Hepatocyte (in vitro differentiated cells): Measurements from ENCODE around the gene LCORL. TPM values are rescaled to one million over a fixed set of nuclear protein-coding genes. Genes with fewer than 3 reads are reported as not detected.

Experiments used
- DNase-seq: peaks from one replicate; pipeline ENCODE4 v3.0.0-alpha.2; 2016; ENCODE audit warnings: low spot score
- H2AFZ ChIP-seq: fragments of 200-600 bp; sonication (generic); 2 replicates; pipeline ENCODE4 v1.6.0; 2016; ENCODE audit warnings: antibody characterized with exemption, mild to moderate bottlenecking
- H3K27ac ChIP-seq: fragments of 200-600 bp; sonication (generic); 2 replicates; pipeline ENCODE4 v1.5.1; 2016; ENCODE audit warnings: mild to moderate bottlenecking
- H3K27me3 ChIP-seq: fragments of 200-600 bp; sonication (generic); 2 replicates; pipeline ENCODE4 v1.6.1; 2016
- H3K36me3 ChIP-seq: fragments of 200-600 bp; sonication (generic); replicated peaks from 2 replicates; pipeline ENCODE4 v1.5.1; 2016; ENCODE audit warnings: low read depth; ENCODE audit not compliant: insufficient read depth
- H3K4me1 ChIP-seq: fragments of 200-600 bp; sonication (generic); 2 replicates; pipeline ENCODE4 v1.5.1; 2016; ENCODE audit warnings: mild to moderate bottlenecking, moderate library complexity; ENCODE audit not compliant: insufficient read depth
- H3K4me2 ChIP-seq: fragments of 200-600 bp; sonication (generic); 2 replicates; pipeline ENCODE4 v1.6.0; 2016
- H3K4me3 ChIP-seq: fragments of 200-600 bp; sonication (generic); 2 replicates; pipeline ENCODE4 v1.5.1; 2016; ENCODE audit warnings: mild to moderate bottlenecking
- H3K79me2 ChIP-seq: fragments of 200-600 bp; sonication (generic); 2 replicates; pipeline ENCODE4 v1.6.0; 2017; ENCODE audit warnings: mild to moderate bottlenecking
- H3K9me2 ChIP-seq: fragments of 200-600 bp; sonication (generic); replicated peaks from 2 replicates; pipeline ENCODE4 v1.6.0; 2017; ENCODE audit warnings: mild to moderate bottlenecking; ENCODE audit not compliant: insufficient read depth
- H3K9me3 ChIP-seq: fragments of 200-600 bp; sonication (generic); 2 replicates; pipeline ENCODE4 v1.5.1; 2016; ENCODE audit warnings: low read depth, mild to moderate bottlenecking
- H4K20me1 ChIP-seq: fragments of 200-600 bp; sonication (generic); 2 replicates; pipeline ENCODE4 v1.6.0; 2016; ENCODE audit warnings: mild to moderate bottlenecking; ENCODE audit not compliant: insufficient read depth, poor library complexity, severe bottlenecking
- CTCF ChIP-seq: fragments of 200-600 bp; sonication (generic); IDR thresholded peaks from 2 replicates; pipeline ENCODE4 v1.5.1; 2016; ENCODE audit warnings: antibody characterized with exemption, mild to moderate bottlenecking; ENCODE audit not compliant: poor library complexity
- EZH2 ChIP-seq: fragments of 200-600 bp; sonication (generic); IDR thresholded peaks from 2 replicates; pipeline ENCODE4 v1.6.1; 2016; ENCODE audit warnings: antibody characterized with exemption, mild to moderate bottlenecking, borderline replicate concordance
- EZH2phosphoT487 ChIP-seq: fragments of 200-600 bp; sonication (generic); IDR thresholded peaks from one replicate; pipeline ENCODE4 v1.6.1; 2018; ENCODE audit warnings: antibody characterized with exemption, mild to moderate bottlenecking, low read depth, moderate library complexity; ENCODE audit not compliant: unreplicated experiment, severe bottlenecking
- WGBS: methylation state at CpG from one replicate; pipeline ENCODE4 v1.1.6; 2016; ENCODE audit warnings: low lambda C conversion rate; ENCODE audit errors: missing lambda C conversion rate; 5-methylcytosine and 5-hydroxymethylcytosine counted together
- polyA plus RNA-seq: library from polyadenylated mRNA; unstranded; fragments of >200 nt; fragmentation: Nextera tagmentation; extraction: Ambion mirVana; gene quantifications from 2 replicates; pipeline ENCODE4 v1.2.1, GENCODE V29; 2016
- total RNA-seq: library from RNA; depleted of rRNA; stranded (reverse); fragments of >200 nt; gene quantifications from 2 replicates; pipeline ENCODE4 v1.2.3, GENCODE V29; 2014

The LCORL gene
- total and polyA plus RNA-seq, 2 experiments from 2014 or later = 9.4 to 19.6 TPM

GRCh38 chr4:17884063-17884462 lies 137.5 kb downstream of the LCORL start:
- Histone ChIP-seq H3K79me2 (no peaks in the 10 kb centered on the region), H4K20me1 (no peaks in the 10 kb centered on the region)

GRCh38 chr4:17877661-17878060 lies 143.9 kb downstream of the LCORL start:
- no peak for DNase-seq
- TF ChIP-seq EZH2phosphoT487 = no peak
- TF ChIP-seq EZH2 = no peak
- no peak for TF ChIP-seq CTCF
- Histone ChIP-seq H3K36me3 (no peaks in the 10 kb centered on the region), H3K4me2 (no peak overlapping the region), H3K9me2 (no peaks in the 10 kb centered on the region), H3K4me1 (no peaks in the 10 kb centered on the region), H3K79me2 (no peaks in the 10 kb centered on the region), H3K27ac (no peak overlapping the region), H3K9me3 (no peaks in the 10 kb centered on the region), H2AFZ (no peak overlapping the region), H3K27me3 (no peaks in the 10 kb centered on the region), H4K20me1 (no peaks in the 10 kb centered on the region), H3K4me3 (no peak overlapping the region)
- 79% methylated on average over 5 of the region's 5 CpGs for WGBS

More at GRCh38 chr4:17884063-17884462, 137.5 kb downstream of the LCORL start:
- no peaks in the 10 kb centered on the region for H3K9me3 ChIP-seq
- DNase-seq = no peak
- no peaks in the 10 kb centered on the region for H3K27me3 ChIP-seq
- no peak overlapping the region for H2AFZ ChIP-seq
- no peaks in the 10 kb centered on the region for H3K36me3 ChIP-seq
- H3K9me2 ChIP-seq = no peaks in the 10 kb centered on the region
- H3K27ac ChIP-seq = no peak overlapping the region
- H3K4me3 ChIP-seq = no peak overlapping the region
- TF ChIP-seq EZH2phosphoT487 (no peak), EZH2 (no peak), CTCF (no peak)
- H3K4me2 ChIP-seq = no peak overlapping the region
- WGBS = 93% methylated on average over 2 of the region's 2 CpGs
- H3K4me1 ChIP-seq = no peaks in the 10 kb centered on the region

- Histone ChIP-seq H2AFZ (no peak overlapping the region), H3K4me3 (no peak overlapping the region), H3K36me3 (no peaks in the 10 kb centered on the region), H3K79me2 (no peaks in the 10 kb centered on the region), H3K9me3 (no peaks in the 10 kb centered on the region), H3K27me3 (no peaks in the 10 kb centered on the region), H3K4me1 (no peaks in the 10 kb centered on the region), H3K4me2 (no peak overlapping the region), H4K20me1 (no peaks in the 10 kb centered on the region), H3K27ac (no peak overlapping the region), H3K9me2 (no peaks in the 10 kb centered on the region)
- no peak for DNase-seq
- TF ChIP-seq EZH2phosphoT487 = no peak
- WGBS = 98% methylated on average over 4 of the region's 4 CpGs
Measured at GRCh38 chr4:17876943-17877342, 144.6 kb downstream of the LCORL start.

- no peak overlapping the region for H3K4me3 ChIP-seq
- H3K27ac ChIP-seq = no peak overlapping the region
- H3K4me1 ChIP-seq = no peaks in the 10 kb centered on the region
- no peaks in the 10 kb centered on the region for H3K27me3 ChIP-seq
- TF ChIP-seq EZH2 = no peak
- no peak for TF ChIP-seq CTCF
- TF ChIP-seq EZH2phosphoT487 = no peak
- no peaks in the 10 kb centered on the region for H3K9me3 ChIP-seq
- DNase-seq = no peak
- H3K9me2 ChIP-seq = no peaks in the 10 kb centered on the region
- H3K79me2 ChIP-seq = no peaks in the 10 kb centered on the region
- no peak overlapping the region for H2AFZ ChIP-seq
- H4K20me1 ChIP-seq = no peaks in the 10 kb centered on the region
- 99% methylated on average over 4 of the region's 4 CpGs for WGBS
- no peaks in the 10 kb centered on the region for H3K36me3 ChIP-seq
- H3K4me2 ChIP-seq = no peak overlapping the region
Measured at GRCh38 chr4:17875402-17876070, 146.0 kb downstream of the LCORL start.
